ENCODE measurements around the gene BORCS5. TPM values are rescaled to one million over a fixed set of nuclear protein-coding genes. Genes with fewer than 3 reads are reported as not detected.

BORCS5 gene
- total RNA-seq, 1 donor from 2014 or later: 22.7 TPM

GRCh38 chr12:12474931-12475795, 118.3 kb downstream of the BORCS5 start:
- ChIA-PET POLR2A (no interaction called here), CTCF (interaction anchor here (0.6 kb wide), 1 partner anchor 146 kb away, joined by 4 read pairs; no protein-coding TSS in a partner anchor)
- peak; percentile 28 for ATAC-seq (ENCODE audit: low read depth)

GRCh38 chr12:12476857-12477531, 120.1 kb downstream of the BORCS5 start:
- H3K27me3 Mint-ChIP-seq: no peaks in the 10 kb centered on the region
- POLR2A ChIA-PET: no interaction called here
- TF ChIP-seq, protein P1, sequence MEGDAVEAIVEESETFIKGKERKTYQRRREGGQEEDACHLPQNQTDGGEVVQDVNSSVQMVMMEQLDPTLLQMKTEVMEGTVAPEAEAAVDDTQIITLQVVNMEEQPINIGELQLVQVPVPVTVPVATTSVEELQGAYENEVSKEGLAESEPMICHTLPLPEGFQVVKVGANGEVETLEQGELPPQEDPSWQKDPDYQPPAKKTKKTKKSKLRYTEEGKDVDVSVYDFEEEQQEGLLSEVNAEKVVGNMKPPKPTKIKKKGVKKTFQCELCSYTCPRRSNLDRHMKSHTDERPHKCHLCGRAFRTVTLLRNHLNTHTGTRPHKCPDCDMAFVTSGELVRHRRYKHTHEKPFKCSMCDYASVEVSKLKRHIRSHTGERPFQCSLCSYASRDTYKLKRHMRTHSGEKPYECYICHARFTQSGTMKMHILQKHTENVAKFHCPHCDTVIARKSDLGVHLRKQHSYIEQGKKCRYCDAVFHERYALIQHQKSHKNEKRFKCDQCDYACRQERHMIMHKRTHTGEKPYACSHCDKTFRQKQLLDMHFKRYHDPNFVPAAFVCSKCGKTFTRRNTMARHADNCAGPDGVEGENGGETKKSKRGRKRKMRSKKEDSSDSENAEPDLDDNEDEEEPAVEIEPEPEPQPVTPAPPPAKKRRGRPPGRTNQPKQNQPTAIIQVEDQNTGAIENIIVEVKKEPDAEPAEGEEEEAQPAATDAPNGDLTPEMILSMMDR (IDR thresholded peaks at IDR 0.05): no peak
- no peak overlapping the region for H3K27ac Mint-ChIP-seq
- intact Hi-C loops (cut with micrococcal nuclease): no loop called here
- peaks cover 41% of the 10 kb centered on the region for H3K36me3 Mint-ChIP-seq (ENCODE audit: low read depth)
- DNase-seq (no peak), ATAC-seq (ENCODE audit: low read depth) (no peak)
- H3K4me1 Mint-ChIP-seq: peaks cover 10% of the 10 kb centered on the region
- no peaks in the 10 kb centered on the region for H3K9me3 Mint-ChIP-seq
- H3K4me3 Mint-ChIP-seq: no peak overlapping the region
- CTCF ChIA-PET: no interaction called here

More at GRCh38 chr12:12474931-12475795, 118.3 kb downstream of the BORCS5 start:
- no peak for DNase-seq
- TF ChIP-seq, protein P1 (IDR thresholded peaks at IDR 0.05): no peak
- Mint-ChIP-seq H3K27me3 (no peaks in the 10 kb centered on the region), H3K27ac (no peak overlapping the region), H3K9me3 (no peaks in the 10 kb centered on the region), H3K4me3 (no peak overlapping the region), H3K4me1 (peaks cover 26% of the 10 kb centered on the region), H3K36me3 (ENCODE audit: low read depth) (peaks cover 54% of the 10 kb centered on the region)
- intact Hi-C loops (cut with micrococcal nuclease): no loop called here

- CTCF ChIA-PET: no interaction called here
Measured at GRCh38 chr12:12477532-12477890, 120.6 kb downstream of the BORCS5 start.

DNA sequence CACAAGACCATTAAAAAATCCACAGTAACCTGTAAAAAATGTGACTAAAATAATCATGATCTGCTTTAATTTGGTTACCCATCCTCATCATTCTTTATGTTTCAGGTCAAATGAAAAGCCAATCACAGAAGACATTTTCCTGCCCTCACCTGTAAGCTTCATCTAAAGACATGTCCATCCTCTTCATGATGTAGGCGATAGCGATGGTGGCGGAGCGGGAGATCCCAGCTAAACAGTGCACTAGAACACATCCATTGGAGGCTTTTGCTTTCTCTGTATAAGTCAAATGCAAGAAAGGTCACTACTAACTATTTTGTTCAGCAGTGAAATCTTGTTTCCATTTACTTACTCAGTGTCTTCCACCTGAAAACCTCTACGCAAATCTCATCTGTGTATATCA, 123.2 kb downstream of the BORCS5 start:
- H3K4me3 Mint-ChIP-seq: no peak overlapping the region
- no peaks in the 10 kb centered on the region for H3K27me3 Mint-ChIP-seq
- no peaks in the 10 kb centered on the region for H3K9me3 Mint-ChIP-seq
- DNase-seq (no peak), ATAC-seq (ENCODE audit: low read depth) (no peak)
- ChIA-PET CTCF (no interaction called here), POLR2A (no interaction called here)
- peaks cover 14% of the 10 kb centered on the region for H3K4me1 Mint-ChIP-seq
- H3K27ac Mint-ChIP-seq: no peak overlapping the region
- TF ChIP-seq, protein P1 (IDR thresholded peaks at IDR 0.05): no peak
- intact Hi-C loops (cut with micrococcal nuclease): no loop called here
- H3K36me3 Mint-ChIP-seq (ENCODE audit: low read depth): peaks cover 30% of the 10 kb centered on the region

More at GRCh38 chr12:12477532-12477890, 120.6 kb downstream of the BORCS5 start:
- no peaks in the 10 kb centered on the region for H3K9me3 Mint-ChIP-seq
- ATAC-seq (ENCODE audit: low read depth): no peak
- intact Hi-C loops (cut with micrococcal nuclease): no loop called here
- DNase-seq: no peak
- TF ChIP-seq, protein P1 (IDR thresholded peaks at IDR 0.05): no peak
- POLR2A ChIA-PET: no interaction called here
- no peak overlapping the region for H3K27ac Mint-ChIP-seq
- no peaks in the 10 kb centered on the region for H3K27me3 Mint-ChIP-seq
- H3K36me3 Mint-ChIP-seq (ENCODE audit: low read depth): peaks cover 41% of the 10 kb centered on the region
- H3K4me1 Mint-ChIP-seq: peaks cover 14% of the 10 kb centered on the region
- no peak overlapping the region for H3K4me3 Mint-ChIP-seq

DNA sequence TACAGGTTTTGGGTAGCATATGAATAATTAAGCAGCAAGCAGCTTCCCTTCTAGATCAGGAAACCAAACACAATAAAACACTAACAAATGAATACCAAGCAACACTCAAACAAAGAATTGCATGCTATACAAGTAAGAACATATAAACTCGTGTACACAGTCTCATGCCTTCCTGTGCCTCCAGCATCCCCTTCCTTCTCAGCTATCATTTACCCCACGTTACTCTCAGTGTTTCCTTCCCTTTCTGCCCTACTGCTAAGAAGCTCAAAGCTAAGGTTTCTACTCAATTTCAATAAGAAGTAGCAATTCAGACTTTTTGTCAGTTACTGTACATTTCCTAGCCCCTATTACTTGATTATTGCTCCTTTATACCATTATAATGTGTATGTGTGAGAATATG, 124.8 kb downstream of the BORCS5 start:
- DNase-seq (no peak), ATAC-seq (ENCODE audit: low read depth) (no peak)
- Mint-ChIP-seq H3K27ac (no peak overlapping the region), H3K4me1 (peaks cover 18% of the 10 kb centered on the region), H3K4me3 (no peak overlapping the region), H3K36me3 (ENCODE audit: low read depth) (peaks cover 28% of the 10 kb centered on the region), H3K27me3 (no peaks in the 10 kb centered on the region), H3K9me3 (no peaks in the 10 kb centered on the region)
- CTCF ChIA-PET: no interaction called here
- TF ChIP-seq, protein P1 (IDR thresholded peaks at IDR 0.05): no peak
- intact Hi-C loops (cut with micrococcal nuclease): no loop called here
- POLR2A ChIA-PET: no interaction called here
